HUDEP-2 (cell line): ENCODE data around the gene IL18BP.
A peak's percentile ranks its signal among the peaks of the same experiment; 100 is the strongest.

ENCODE experiments used
- DNase-seq, 76 experiments: peaks; one replicate each; lab custom pipeline; 2025; ENCODE audit not compliant: unreplicated experiment in 76 of 76; lab: John Stamatoyannopoulos, UW

IL18BP gene

GRCh38 chr11:71998649-71999310 is at the start of gene IL18BP:
Gene IL18BP (plus strand): TSS chr11:71998909. CDS start chr11:71999985, 1,076 bp downstream.
- no peak for DNase-seq

GRCh38 chr11:71949034-71949433 is 49.7 kb upstream of the IL18BP start:
- peak in 64 of 76 experiments; percentile 2 to 85 (median 41) for DNase-seq

- DNase-seq = no peak
These were observed 46.9 kb upstream of the IL18BP start for GRCh38 chr11:71951741-71952310.

- no peak for DNase-seq
These were observed 42.7 kb upstream of the IL18BP start for GRCh38 chr11:71955898-71956456.

GRCh38 chr11:71962428-71963038 is 36.2 kb upstream of the IL18BP start:
- peak in 1 of 76 experiments; percentile 32 for DNase-seq

GRCh38 chr11:71963468-71963867 is 35.2 kb upstream of the IL18BP start:
- DNase-seq = no peak

GRCh38 chr11:71964641-71965040 is 34.1 kb upstream of the IL18BP start:
- no peak for DNase-seq

- no peak for DNase-seq
These were observed 27.0 kb upstream of the IL18BP start for GRCh38 chr11:71971680-71972079.

GRCh38 chr11:71976551-71976950 is 22.2 kb upstream of the IL18BP start:
- DNase-seq = no peak

GRCh38 chr11:71977090-71977489 is 21.6 kb upstream of the IL18BP start:
- DNase-seq = no peak

- DNase-seq = peak in 43 of 76 experiments; percentile 2 to 68 (median 29)
These were observed 20.8 kb upstream of the IL18BP start for GRCh38 chr11:71977743-71978418.

- no peak for DNase-seq
These were observed 19.6 kb upstream of the IL18BP start for GRCh38 chr11:71979094-71979493.

GRCh38 chr11:71979602-71980001 is 19.1 kb upstream of the IL18BP start:
- DNase-seq = no peak

- no peak for DNase-seq
These were observed 12.6 kb upstream of the IL18BP start for GRCh38 chr11:71986131-71986530.

- no peak for DNase-seq
These were observed 11.2 kb upstream of the IL18BP start for GRCh38 chr11:71987521-71987920.

GRCh38 chr11:71988050-71988449 is 10.7 kb upstream of the IL18BP start:
- no peak for DNase-seq

- DNase-seq = no peak
These were observed 8.0 kb upstream of the IL18BP start for GRCh38 chr11:71990701-71991100.

GRCh38 chr11:71991494-71991893 is 7.2 kb upstream of the IL18BP start:
- no peak for DNase-seq

GRCh38 chr11:71992136-71992730 is 6.5 kb upstream of the IL18BP start:
- DNase-seq = no peak

- no peak for DNase-seq
These were observed 3.9 kb upstream of the IL18BP start for GRCh38 chr11:71994786-71995185.
